Tibial artery (tissue), 4 donors: ENCODE measurements around the gene CCDC170.

Experiments used
- DNase-seq, 2 donors: peaks; one replicate each; pipeline ENCODE4 v3.0.0-alpha.2; 2019
- H3K27ac ChIP-seq, 2 donors: fragments of 200-600 bp; sonication (generic) in 1 of 2; 1 replicate in 1 of 2; 2 replicates in 1 of 2; pipeline ENCODE4 v1.5.1; 2018 to 2019; ENCODE audit warnings: mild to moderate bottlenecking in 1 of 2
- H3K27me3 ChIP-seq, 2 donors: fragments of 200-600 bp; sonication (generic) in 1 of 2; one replicate each; pipeline versions ENCODE4 v1.5.1 to v1.6.0; 2016 to 2019
- H3K36me3 ChIP-seq, 3 donors: fragments of 200-600 bp; sonication (generic) in 2 of 3; one replicate each; pipeline ENCODE4 v1.5.1; 2016 to 2019; ENCODE audit warnings: mild to moderate bottlenecking in 2 of 3
- H3K4me1 ChIP-seq, 4 donors: fragments of 200-600 bp; sonication (generic) in 2 of 4; 1 replicate in 3 of 4; 2 replicates in 1 of 4; pipeline ENCODE4 v1.5.1; 2016 to 2019
- H3K4me3 ChIP-seq, 2 donors: fragments of 200-600 bp; sonication (generic) in 1 of 2; 1 replicate in 1 of 2; 2 replicates in 1 of 2; pipeline ENCODE4 v1.5.1; 2018 to 2019; ENCODE audit warnings: mild to moderate bottlenecking in 2 of 2
- H3K9me3 ChIP-seq, 3 donors: fragments of 200-600 bp; sonication (generic) in 1 of 3; one replicate each; pipeline ENCODE4 v1.5.1; 2016 to 2019
- CTCF ChIP-seq, 2 experiments: fragments of 200-600 bp in 1 of 2; fragments of 450-650 bp in 1 of 2; IDR thresholded peaks; one replicate each; pipeline ENCODE4 v1.5.1; 2017 to 2019; ENCODE audit warnings: antibody characterized with exemption in 2 of 2, mild to moderate bottlenecking in 1 of 2, moderate library complexity in 1 of 2
- intact Hi-C: fragments of 100-400 bp; cut with DNase I; formaldehyde crosslinking; loops from one replicate; pipeline ENCODE4 v1.15.0; 2023; ENCODE audit warnings: low total_unique reads

The CCDC170 gene

GRCh38 chr6:151656392-151656791 lies 162.6 kb downstream of the CCDC170 start:
- H3K4me3 ChIP-seq = no peak overlapping the region
- no peak overlapping the region for H3K27ac ChIP-seq
- no peaks in the 10 kb centered on the region for H3K27me3 ChIP-seq
- intact Hi-C loops = no loop called here
- no peaks in the 10 kb centered on the region for H3K36me3 ChIP-seq
- no peak for TF ChIP-seq CTCF (IDR thresholded peaks at IDR 0.05)
- no peak for DNase-seq
- H3K9me3 ChIP-seq = peaks cover 0 to 6% (median 2%) of the 10 kb centered on the region in 3 donors
- H3K4me1 ChIP-seq = peaks cover 0 to 11% (median 0%) of the 10 kb centered on the region in 4 donors

DNA sequence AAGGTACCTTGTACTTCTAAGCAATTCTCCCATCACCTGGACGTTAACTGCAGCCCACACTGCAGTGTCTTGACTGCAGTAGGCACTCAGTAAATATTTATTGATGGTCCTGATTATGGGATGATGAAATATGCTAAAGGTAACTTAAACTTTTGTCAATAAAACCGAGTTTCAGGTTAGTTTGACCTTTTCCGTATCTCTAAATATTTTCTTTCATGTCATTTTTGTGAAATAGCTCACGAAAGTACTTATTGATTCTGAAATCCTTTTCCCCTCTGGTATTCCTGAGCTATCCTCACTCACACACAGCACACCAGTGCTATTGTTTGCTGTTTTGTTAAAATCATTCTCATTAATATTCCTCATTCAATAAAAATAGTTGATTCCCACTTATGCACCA lies 164.3 kb downstream of the CCDC170 start:
- H3K27ac ChIP-seq = no peak overlapping the region
- H3K4me1 ChIP-seq = no peaks in the 10 kb centered on the region
- no peak overlapping the region for H3K4me3 ChIP-seq
- intact Hi-C loops = no loop called here
- DNase-seq = no peak
- TF ChIP-seq CTCF (IDR thresholded peaks at IDR 0.05) = no peak
- H3K36me3 ChIP-seq = no peaks in the 10 kb centered on the region
- peaks cover 0 to 6% (median 2%) of the 10 kb centered on the region in 3 donors for H3K9me3 ChIP-seq
- H3K27me3 ChIP-seq = no peaks in the 10 kb centered on the region

- Histone ChIP-seq H3K4me1 (no peaks in the 10 kb centered on the region), H3K4me3 (no peak overlapping the region), H3K27ac (no peak overlapping the region), H3K36me3 (no peaks in the 10 kb centered on the region), H3K27me3 (no peaks in the 10 kb centered on the region), H3K9me3 (peaks cover 0 to 6% (median 2%) of the 10 kb centered on the region in 3 donors)
- no peak for DNase-seq
- intact Hi-C loops = no loop called here
- no peak for TF ChIP-seq CTCF (IDR thresholded peaks at IDR 0.05)
Observed at GRCh38 chr6:151659212-151659611, 165.4 kb downstream of the CCDC170 start.

- DNase-seq = no peak
- Histone ChIP-seq H3K27me3 (no peaks in the 10 kb centered on the region), H3K27ac (no peak overlapping the region), H3K4me3 (no peak overlapping the region), H3K9me3 (no peaks in the 10 kb centered on the region), H3K36me3 (no peaks in the 10 kb centered on the region), H3K4me1 (no peaks in the 10 kb centered on the region)
- intact Hi-C loops = no loop called here
- TF ChIP-seq CTCF (IDR thresholded peaks at IDR 0.05) = no peak
Observed at GRCh38 chr6:151661509-151661908, 167.7 kb downstream of the CCDC170 start.

- no peaks in the 10 kb centered on the region for H3K36me3 ChIP-seq
- H3K27ac ChIP-seq = no peak overlapping the region
- DNase-seq = no peak
- intact Hi-C loops = no loop called here
- no peaks in the 10 kb centered on the region for H3K9me3 ChIP-seq
- H3K4me1 ChIP-seq = no peaks in the 10 kb centered on the region
- no peak for TF ChIP-seq CTCF (IDR thresholded peaks at IDR 0.05)
- no peaks in the 10 kb centered on the region for H3K27me3 ChIP-seq
- no peak overlapping the region for H3K4me3 ChIP-seq
Observed at GRCh38 chr6:151661928-151662327, 168.1 kb downstream of the CCDC170 start.

DNA sequence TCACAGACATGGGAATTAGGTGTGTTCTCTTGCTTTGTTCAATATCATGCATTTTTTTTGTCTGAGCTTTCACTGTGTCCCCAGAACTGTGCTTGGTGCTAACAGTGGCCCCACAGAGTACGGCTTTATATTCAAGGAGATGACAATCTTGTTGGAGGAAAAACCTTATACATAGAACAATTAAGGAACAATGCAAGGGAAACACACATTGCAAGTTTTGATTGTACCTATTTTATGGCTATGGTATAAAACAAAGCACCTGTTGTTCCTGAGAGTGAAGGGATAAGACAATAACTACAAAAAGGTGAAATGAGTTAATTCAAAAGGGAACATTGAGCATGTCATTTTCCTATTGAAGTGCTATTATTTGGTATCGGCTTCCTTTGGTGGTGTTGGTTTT lies 169.7 kb downstream of the CCDC170 start:
- Histone ChIP-seq H3K9me3 (no peaks in the 10 kb centered on the region), H3K4me3 (no peak overlapping the region), H3K4me1 (peaks cover 0 to 1% (median 0%) of the 10 kb centered on the region in 4 donors), H3K27me3 (no peaks in the 10 kb centered on the region), H3K27ac (no peak overlapping the region), H3K36me3 (no peaks in the 10 kb centered on the region)
- intact Hi-C loops = no loop called here
- TF ChIP-seq CTCF (IDR thresholded peaks at IDR 0.05) = no peak
- DNase-seq = no peak
